Measurements from ENCODE around the gene OR2G2. TPM values are rescaled to one million over a fixed set of nuclear protein-coding genes. Genes with fewer than 3 reads are reported as not detected.

Gene OR2G2
- not detected for total RNA-seq
- long read RNA-seq = 0 reads

- Histone ChIP-seq H3K4me3 (no peak within 1 kb of the TSS), H3K4me1 (no peaks in the 10 kb centered on the region), H3K27me3 (ENCODE audit: low read depth) (no peaks in the 10 kb centered on the region), H3K9me3 (no peaks in the 10 kb centered on the region), H3K27ac (no peak within 1 kb of the TSS), H3K36me3 (no peaks in the 10 kb centered on the region)
- ATAC-seq (no peak), DNase-seq (no peak)
- intact Hi-C loops (cut with DNase I) = no loop called here
- TF ChIP-seq CTCF (IDR thresholded peaks at IDR 0.05) = no peak
These were observed at the start of gene OR2G2 for GRCh38 chr1:247588060-247588459. Gene OR2G2 (plus strand): TSS chr1:247588360. CDS start chr1:247588360, 0 bp downstream.

- no peaks in the 10 kb centered on the region for H3K27me3 ChIP-seq (ENCODE audit: low read depth)
- DNase-seq (no peak), ATAC-seq (no peak)
- no peaks in the 10 kb centered on the region for H3K36me3 ChIP-seq
- H3K4me3 ChIP-seq = no peak overlapping the region
- no peak for TF ChIP-seq CTCF (IDR thresholded peaks at IDR 0.05)
- intact Hi-C loops (cut with DNase I) = no loop called here
- no peak overlapping the region for H3K27ac ChIP-seq
- no peaks in the 10 kb centered on the region for H3K9me3 ChIP-seq
- no peaks in the 10 kb centered on the region for H3K4me1 ChIP-seq
These were observed 49.6 kb upstream of the OR2G2 start for GRCh38 chr1:247538561-247538960.

- H3K27ac ChIP-seq = no peak overlapping the region
These were observed 48.9 kb upstream of the OR2G2 start for GRCh38 chr1:247539215-247539614.

GRCh38 chr1:247540581-247540980, 47.6 kb upstream of the OR2G2 start:
- H3K27me3 ChIP-seq (ENCODE audit: low read depth) = no peaks in the 10 kb centered on the region
- H3K27ac ChIP-seq = no peak overlapping the region
- H3K36me3 ChIP-seq = no peaks in the 10 kb centered on the region
- intact Hi-C loops (cut with DNase I) = no loop called here
- ATAC-seq (no peak), DNase-seq (no peak)
- no peak for TF ChIP-seq CTCF (IDR thresholded peaks at IDR 0.05)
- H3K9me3 ChIP-seq = no peaks in the 10 kb centered on the region
- H3K4me3 ChIP-seq = no peak overlapping the region
- no peaks in the 10 kb centered on the region for H3K4me1 ChIP-seq

More at GRCh38 chr1:247539215-247539614, 48.9 kb upstream of the OR2G2 start:
- Histone ChIP-seq H3K36me3 (no peaks in the 10 kb centered on the region), H3K9me3 (no peaks in the 10 kb centered on the region), H3K27me3 (ENCODE audit: low read depth) (no peaks in the 10 kb centered on the region), H3K4me3 (no peak overlapping the region), H3K4me1 (no peaks in the 10 kb centered on the region)
- intact Hi-C loops (cut with DNase I) = no loop called here
- no peak for TF ChIP-seq CTCF (IDR thresholded peaks at IDR 0.05)
- no peak for ATAC-seq
- DNase-seq = no peak

GRCh38 chr1:247542811-247543210, 45.3 kb upstream of the OR2G2 start:
- H3K27me3 ChIP-seq (ENCODE audit: low read depth) = no peaks in the 10 kb centered on the region
- no peak overlapping the region for H3K27ac ChIP-seq
- no peak for TF ChIP-seq CTCF (IDR thresholded peaks at IDR 0.05)
- intact Hi-C loops (cut with DNase I) = no loop called here
- ATAC-seq = no peak
- no peaks in the 10 kb centered on the region for H3K36me3 ChIP-seq
- H3K4me3 ChIP-seq = no peak overlapping the region
- H3K9me3 ChIP-seq = no peaks in the 10 kb centered on the region
- no peak for DNase-seq
- no peaks in the 10 kb centered on the region for H3K4me1 ChIP-seq

GRCh38 chr1:247548092-247548491, 40.1 kb upstream of the OR2G2 start:
- DNase-seq (no peak), ATAC-seq (peak in 1 of 2 donors; percentile 35)
- intact Hi-C loops (cut with DNase I) = no loop called here
- no peaks in the 10 kb centered on the region for H3K36me3 ChIP-seq
- no peaks in the 10 kb centered on the region for H3K27me3 ChIP-seq (ENCODE audit: low read depth)
- no peak overlapping the region for H3K4me3 ChIP-seq
- H3K9me3 ChIP-seq = no peaks in the 10 kb centered on the region
- TF ChIP-seq CTCF (IDR thresholded peaks at IDR 0.05) = no peak
- H3K27ac ChIP-seq = no peak overlapping the region
- no peaks in the 10 kb centered on the region for H3K4me1 ChIP-seq
